Measurements from ENCODE around the gene HEXA.

HEXA gene

GRCh38 chr15:72312605-72313447 lies 63.0 kb downstream of the HEXA start:
- H3K79me2 ChIP-seq (ENCODE audit: insufficient read depth, low read depth) = no peaks in the 10 kb centered on the region
- H3K4me2 ChIP-seq = no peak overlapping the region
- no peak overlapping the region for H2AFZ ChIP-seq (ENCODE audit: low read depth)
- H3K9ac ChIP-seq = no peak overlapping the region
- no peak overlapping the region for H3K27ac ChIP-seq
- no peaks in the 10 kb centered on the region for H3K36me3 ChIP-seq (ENCODE audit: insufficient read depth)
- no peak overlapping the region for H3K4me3 ChIP-seq (IDR thresholded peaks at IDR 0.05; ENCODE audit: insufficient read depth, low read depth, low read length)
- H3K27me3 ChIP-seq (ENCODE audit: insufficient read depth, low read depth) = no peaks in the 10 kb centered on the region; the same call in 1 of the 2 replicates
- TF ChIP-seq CTCF (conservative IDR thresholded peaks at IDR 0.05; ENCODE audit: low read depth, low read length) = peak; percentile 78
- no peaks in the 10 kb centered on the region for H4K20me1 ChIP-seq (ENCODE audit: insufficient read depth)
- no peaks in the 10 kb centered on the region for H3K4me1 ChIP-seq (ENCODE audit: low read depth, poor library complexity, severe bottlenecking)

GRCh38 chr15:72307026-72307425 lies 68.8 kb downstream of the HEXA start:
- no peak overlapping the region for H3K9ac ChIP-seq
- H3K4me1 ChIP-seq (ENCODE audit: low read depth, poor library complexity, severe bottlenecking) = no peaks in the 10 kb centered on the region
- TF ChIP-seq CTCF (conservative IDR thresholded peaks at IDR 0.05; ENCODE audit: low read depth, low read length) = no peak
- H3K27ac ChIP-seq = no peak overlapping the region
- no peak overlapping the region for H2AFZ ChIP-seq (ENCODE audit: low read depth)
- H3K4me2 ChIP-seq = no peak overlapping the region
- H3K27me3 ChIP-seq (ENCODE audit: insufficient read depth, low read depth) = no peaks in the 10 kb centered on the region
- H4K20me1 ChIP-seq (ENCODE audit: insufficient read depth) = no peaks in the 10 kb centered on the region
- no peak overlapping the region for H3K4me3 ChIP-seq (IDR thresholded peaks at IDR 0.05; ENCODE audit: insufficient read depth, low read depth, low read length)
- no peaks in the 10 kb centered on the region for H3K79me2 ChIP-seq (ENCODE audit: insufficient read depth, low read depth)
- H3K36me3 ChIP-seq (ENCODE audit: insufficient read depth) = no peaks in the 10 kb centered on the region

- H3K27ac ChIP-seq = no peak overlapping the region
- no peaks in the 10 kb centered on the region for H3K36me3 ChIP-seq (ENCODE audit: insufficient read depth)
- H3K9ac ChIP-seq = no peak overlapping the region
- no peak for TF ChIP-seq CTCF (conservative IDR thresholded peaks at IDR 0.05; ENCODE audit: low read depth, low read length)
- H3K79me2 ChIP-seq (ENCODE audit: insufficient read depth, low read depth) = no peaks in the 10 kb centered on the region
- no peak overlapping the region for H3K4me2 ChIP-seq
- H3K4me1 ChIP-seq (ENCODE audit: low read depth, poor library complexity, severe bottlenecking) = no peaks in the 10 kb centered on the region
- no peak overlapping the region for H2AFZ ChIP-seq (ENCODE audit: low read depth)
- no peaks in the 10 kb centered on the region for H3K27me3 ChIP-seq (ENCODE audit: insufficient read depth, low read depth)
- no peak overlapping the region for H3K4me3 ChIP-seq (IDR thresholded peaks at IDR 0.05; ENCODE audit: insufficient read depth, low read depth, low read length)
- H4K20me1 ChIP-seq (ENCODE audit: insufficient read depth) = no peaks in the 10 kb centered on the region
Measured at GRCh38 chr15:72306211-72306785, 69.5 kb downstream of the HEXA start.

GRCh38 chr15:72304596-72304995 lies 71.2 kb downstream of the HEXA start:
- Histone ChIP-seq H3K4me2 (no peak overlapping the region), H3K9ac (no peak overlapping the region)
- no peak for TF ChIP-seq CTCF (conservative IDR thresholded peaks at IDR 0.05; ENCODE audit: low read depth, low read length)

More at GRCh38 chr15:72304596-72304995, 71.2 kb downstream of the HEXA start:
- no peaks in the 10 kb centered on the region for H3K79me2 ChIP-seq (ENCODE audit: insufficient read depth, low read depth)
- H3K4me1 ChIP-seq (ENCODE audit: low read depth, poor library complexity, severe bottlenecking) = no peaks in the 10 kb centered on the region
- H3K27me3 ChIP-seq (ENCODE audit: insufficient read depth, low read depth) = no peaks in the 10 kb centered on the region
- no peaks in the 10 kb centered on the region for H4K20me1 ChIP-seq (ENCODE audit: insufficient read depth)
- no peak overlapping the region for H3K27ac ChIP-seq
- no peak overlapping the region for H2AFZ ChIP-seq (ENCODE audit: low read depth)
- no peak overlapping the region for H3K4me3 ChIP-seq (IDR thresholded peaks at IDR 0.05; ENCODE audit: insufficient read depth, low read depth, low read length)
- H3K36me3 ChIP-seq (ENCODE audit: insufficient read depth) = no peaks in the 10 kb centered on the region

Data from KMS-11 (cell line).